Measurements from ENCODE around the gene PRR35. TPM values are rescaled to one million over a fixed set of nuclear protein-coding genes. Genes with fewer than 3 reads are reported as not detected.

PRR35 gene
- total and polyA plus RNA-seq, 8 donors = 0.09 to 1.0 (median 0.66) TPM

GRCh38 chr16:549544-550263 is 10.5 kb upstream of the PRR35 start:
- peaks cover 6 to 34% (median 11%) of the 10 kb centered on the region in 3 donors for H3K36me3 ChIP-seq

DNA sequence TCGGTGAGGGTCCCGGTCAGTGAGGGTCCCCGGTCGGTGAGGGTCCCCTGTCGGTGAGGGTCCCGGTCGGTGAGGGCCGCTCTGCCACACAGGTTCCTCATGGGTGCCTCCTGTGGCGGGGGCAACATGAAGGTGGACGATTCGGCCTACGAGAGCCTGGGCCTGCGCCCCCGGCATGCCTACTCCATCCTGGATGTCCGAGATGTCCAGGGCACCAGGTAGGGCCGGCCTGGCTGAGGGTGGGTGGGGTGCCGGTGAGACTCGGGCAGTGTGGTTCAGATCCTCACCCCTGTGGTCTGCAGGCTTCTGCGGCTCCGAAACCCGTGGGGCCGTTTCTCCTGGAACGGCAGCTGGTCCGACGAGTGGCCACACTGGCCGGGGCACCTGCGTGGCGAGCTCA is 9.0 kb upstream of the PRR35 start:
- no peak overlapping the region for H3K27ac ChIP-seq
- intact Hi-C loops (cut with DNase I) = no loop called here
- ATAC-seq (no peak), DNase-seq (no peak), FAIRE-seq (no peak)
- no peaks in the 10 kb centered on the region for H3K27me3 ChIP-seq
- TF ChIP-seq, protein P1, sequence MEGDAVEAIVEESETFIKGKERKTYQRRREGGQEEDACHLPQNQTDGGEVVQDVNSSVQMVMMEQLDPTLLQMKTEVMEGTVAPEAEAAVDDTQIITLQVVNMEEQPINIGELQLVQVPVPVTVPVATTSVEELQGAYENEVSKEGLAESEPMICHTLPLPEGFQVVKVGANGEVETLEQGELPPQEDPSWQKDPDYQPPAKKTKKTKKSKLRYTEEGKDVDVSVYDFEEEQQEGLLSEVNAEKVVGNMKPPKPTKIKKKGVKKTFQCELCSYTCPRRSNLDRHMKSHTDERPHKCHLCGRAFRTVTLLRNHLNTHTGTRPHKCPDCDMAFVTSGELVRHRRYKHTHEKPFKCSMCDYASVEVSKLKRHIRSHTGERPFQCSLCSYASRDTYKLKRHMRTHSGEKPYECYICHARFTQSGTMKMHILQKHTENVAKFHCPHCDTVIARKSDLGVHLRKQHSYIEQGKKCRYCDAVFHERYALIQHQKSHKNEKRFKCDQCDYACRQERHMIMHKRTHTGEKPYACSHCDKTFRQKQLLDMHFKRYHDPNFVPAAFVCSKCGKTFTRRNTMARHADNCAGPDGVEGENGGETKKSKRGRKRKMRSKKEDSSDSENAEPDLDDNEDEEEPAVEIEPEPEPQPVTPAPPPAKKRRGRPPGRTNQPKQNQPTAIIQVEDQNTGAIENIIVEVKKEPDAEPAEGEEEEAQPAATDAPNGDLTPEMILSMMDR (IDR thresholded peaks at IDR 0.05) = no peak
- 95% methylated on average over 25 to 28 of the region's 28 CpGs for WGBS, 2 donors
- H3K9me3 ChIP-seq = no peaks in the 10 kb centered on the region
- no peak overlapping the region for H3K4me3 ChIP-seq
- peaks cover 6 to 34% (median 11%) of the 10 kb centered on the region in 3 donors for H3K36me3 ChIP-seq
- no peaks in the 10 kb centered on the region for H3K4me1 ChIP-seq

More at GRCh38 chr16:549544-550263, 10.5 kb upstream of the PRR35 start:
- H3K27ac ChIP-seq = no peak overlapping the region
- TF ChIP-seq, protein P1 (IDR thresholded peaks at IDR 0.05) = no peak
- intact Hi-C loops (cut with DNase I) = no loop called here
- H3K27me3 ChIP-seq = no peaks in the 10 kb centered on the region
- DNase-seq = no peak
- no peak for FAIRE-seq
- no peaks in the 10 kb centered on the region for H3K9me3 ChIP-seq
- 94% methylated on average over 52 to 54 of the region's 54 CpGs for whole genome bisulfite sequencing, 2 donors
- H3K4me3 ChIP-seq = no peak overlapping the region
- no peaks in the 10 kb centered on the region for H3K4me1 ChIP-seq
- ATAC-seq = no peak

- H3K36me3 ChIP-seq = peaks cover 6 to 33% (median 11%) of the 10 kb centered on the region in 3 donors
Observed at GRCh38 chr16:552171-552570, 8.0 kb upstream of the PRR35 start.

DNA sequence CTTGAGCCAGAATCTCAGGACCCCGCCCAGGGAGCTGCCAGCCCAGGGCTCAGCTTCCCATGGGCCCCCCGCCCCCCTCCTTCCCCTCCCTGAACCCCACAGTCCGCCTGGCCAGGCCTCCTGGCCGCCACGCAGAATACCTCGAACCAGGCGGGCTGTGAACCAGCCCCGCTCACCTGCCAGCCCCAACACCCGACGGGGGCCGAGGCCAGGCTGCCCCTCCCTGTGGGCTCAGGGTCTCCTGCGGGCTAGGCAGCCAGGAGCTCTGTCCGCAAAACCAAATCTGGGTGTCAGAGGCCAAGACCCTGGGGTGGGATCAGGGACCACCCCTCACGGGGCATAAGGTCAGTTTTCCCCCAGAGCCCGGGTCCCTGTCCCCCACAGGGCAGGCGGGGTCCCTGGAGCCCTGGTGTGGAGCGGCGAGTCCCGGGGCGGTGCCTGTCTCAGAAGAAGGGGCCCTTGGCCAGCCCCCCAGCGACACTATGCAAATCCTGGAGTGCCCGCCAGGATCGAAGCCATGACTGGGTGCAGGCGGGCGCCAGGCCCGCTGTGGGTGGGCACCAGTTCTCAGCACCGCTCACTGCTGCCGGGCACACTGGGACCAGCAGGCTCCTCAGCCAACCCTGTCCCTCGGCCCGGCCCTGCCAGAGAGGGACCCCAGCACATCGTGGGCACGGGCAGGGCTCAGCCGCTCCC is 6.4 kb upstream of the PRR35 start:
- FAIRE-seq (no peak), DNase-seq (no peak), ATAC-seq (no peak)
- Histone ChIP-seq H3K4me3 (no peak overlapping the region), H3K36me3 (peaks cover 6 to 26% (median 11%) of the 10 kb centered on the region in 3 donors), H3K4me1 (no peaks in the 10 kb centered on the region), H3K9me3 (no peaks in the 10 kb centered on the region), H3K27me3 (no peaks in the 10 kb centered on the region), H3K27ac (no peak overlapping the region)
- TF ChIP-seq, protein P1 (IDR thresholded peaks at IDR 0.05) = no peak
- intact Hi-C loops (cut with DNase I) = no loop called here
- 94 to 95% methylated on average over 33 of the region's 33 CpGs for WGBS, 2 donors

More at GRCh38 chr16:552171-552570, 8.0 kb upstream of the PRR35 start:
- Histone ChIP-seq H3K27ac (no peak overlapping the region), H3K4me1 (no peaks in the 10 kb centered on the region), H3K27me3 (no peaks in the 10 kb centered on the region), H3K9me3 (no peaks in the 10 kb centered on the region), H3K4me3 (no peak overlapping the region)
- no peak for ATAC-seq
- FAIRE-seq = no peak
- intact Hi-C loops (cut with DNase I) = no loop called here
- no peak for DNase-seq
- 96 to 98% methylated on average over 34 to 35 of the region's 35 CpGs for WGBS, 2 donors
- TF ChIP-seq, protein P1 (IDR thresholded peaks at IDR 0.05) = no peak

DNA sequence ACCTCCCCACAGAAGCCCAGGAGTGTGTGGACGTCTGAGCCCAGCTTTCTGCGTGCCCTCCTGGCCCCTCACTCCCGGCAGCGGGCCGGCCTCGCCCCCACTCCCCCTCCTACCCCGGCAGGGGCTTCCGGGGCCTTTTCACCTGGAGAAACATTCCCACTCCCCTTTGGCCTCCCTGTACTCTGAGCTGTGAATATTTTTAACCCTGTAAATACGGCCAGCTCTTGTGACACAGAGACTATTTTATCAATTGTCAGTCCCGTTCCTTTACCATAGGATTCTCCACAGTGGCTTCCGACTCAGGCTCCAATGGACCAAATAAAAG is 5.9 kb upstream of the PRR35 start:
- TF ChIP-seq, protein P1 (IDR thresholded peaks at IDR 0.05) = no peak
- H3K4me1 ChIP-seq = no peaks in the 10 kb centered on the region
- H3K36me3 ChIP-seq = peaks cover 6 to 23% (median 11%) of the 10 kb centered on the region in 3 donors
- ATAC-seq (no peak), FAIRE-seq (no peak), DNase-seq (no peak)
- WGBS, 2 donors = 87 to 91% methylated on average over 11 of the region's 11 CpGs
- H3K27me3 ChIP-seq = no peaks in the 10 kb centered on the region
- no peaks in the 10 kb centered on the region for H3K9me3 ChIP-seq
- no peak overlapping the region for H3K4me3 ChIP-seq
- intact Hi-C loops (cut with DNase I) = no loop called here
- no peak overlapping the region for H3K27ac ChIP-seq
